Mucosa of descending colon (tissue), 3 donors: ENCODE measurements around the gene HCFC1R1. TPM values are rescaled to one million over a fixed set of nuclear protein-coding genes. Genes with fewer than 3 reads are reported as not detected.

Source experiments
- ATAC-seq: fragments of 200-7000 bp; cut with Tn5 transposase; one replicate; pipeline ENCODE4 v1.9.1; 2020; ENCODE audit warnings: mild to moderate bottlenecking, moderate library complexity
- DNase-seq, 3 donors: peaks; one replicate each; pipeline ENCODE4 v3.0.0-alpha.2; 2020
- H3K36me3 ChIP-seq: fragments of 200-600 bp; one replicate; pipeline ENCODE4 v1.8.0; 2021; ENCODE audit warnings: low read depth, mild to moderate bottlenecking
- H3K4me1 ChIP-seq: fragments of 200-600 bp; one replicate; pipeline ENCODE4 v1.8.0; 2021; ENCODE audit warnings: low read depth, mild to moderate bottlenecking
- H3K4me3 ChIP-seq: fragments of 200-600 bp; one replicate; pipeline ENCODE4 v1.8.0; 2021; ENCODE audit warnings: mild to moderate bottlenecking
- H3K9me3 ChIP-seq: fragments of 200-600 bp; one replicate; pipeline ENCODE4 v1.8.0; 2021; ENCODE audit warnings: mild to moderate bottlenecking
- CTCF ChIP-seq: fragments of 200-600 bp; IDR thresholded peaks from one replicate; pipeline ENCODE4 v1.8.0; 2022; ENCODE audit warnings: antibody characterized with exemption, mild to moderate bottlenecking
- intact Hi-C, 2 donors: fragments of 100-400 bp; cut with DNase I in 1 of 2; cut with micrococcal nuclease in 1 of 2; formaldehyde crosslinking; loops; one replicate each; pipeline versions ENCODE4 v1.11.0 to v1.11.1; 2022; cut with DNase I, micrococcal nuclease
- total RNA-seq, 3 donors: library from RNA; stranded (reverse); fragmentation: NEBNext Ultra II Directional in 2 of 3; extraction: Animal tissue kit (Norgen Biotek cat#: 25700) in 2 of 3; gene quantifications; one replicate each; pipeline versions ENCODE4 v1.2.1 to v1.2.4, GENCODE V29; 2021 to 2023
- donor health status: DM: no; HTN: no; CAD: no; lungs with moderate emphysema.
- donor health status: DM: no; HTN: no; CAD: no.
- donor health status: DM: no; HTN: yes; CAD: no.

The HCFC1R1 gene
- total RNA-seq, 3 donors from 2014 or later = 19.7 to 33.3 (median 26.5) TPM

DNA sequence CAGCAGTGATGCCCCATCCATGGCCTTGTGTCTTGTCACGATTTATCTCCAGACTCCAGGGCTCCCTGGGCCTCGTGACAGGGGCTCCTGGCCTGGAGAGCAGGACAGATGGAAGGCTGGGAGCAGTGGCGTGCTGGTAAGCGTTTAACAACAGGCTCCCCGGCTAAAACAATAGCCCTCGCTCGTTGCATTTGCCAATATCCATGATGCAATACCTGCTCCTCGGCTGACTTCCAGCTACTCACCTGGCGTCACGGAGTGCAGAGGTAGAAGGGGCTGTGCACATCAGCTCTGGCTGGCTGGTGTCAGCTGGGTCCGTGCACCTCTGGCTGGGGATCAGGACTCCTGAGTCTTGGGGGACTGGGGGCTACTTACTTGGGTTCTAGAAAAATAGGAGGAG lies 14.5 kb upstream of the HCFC1R1 start:
- peak; percentile 59 for ATAC-seq
- DNase-seq = peak; percentile 72 to 73 (median 72)

DNA sequence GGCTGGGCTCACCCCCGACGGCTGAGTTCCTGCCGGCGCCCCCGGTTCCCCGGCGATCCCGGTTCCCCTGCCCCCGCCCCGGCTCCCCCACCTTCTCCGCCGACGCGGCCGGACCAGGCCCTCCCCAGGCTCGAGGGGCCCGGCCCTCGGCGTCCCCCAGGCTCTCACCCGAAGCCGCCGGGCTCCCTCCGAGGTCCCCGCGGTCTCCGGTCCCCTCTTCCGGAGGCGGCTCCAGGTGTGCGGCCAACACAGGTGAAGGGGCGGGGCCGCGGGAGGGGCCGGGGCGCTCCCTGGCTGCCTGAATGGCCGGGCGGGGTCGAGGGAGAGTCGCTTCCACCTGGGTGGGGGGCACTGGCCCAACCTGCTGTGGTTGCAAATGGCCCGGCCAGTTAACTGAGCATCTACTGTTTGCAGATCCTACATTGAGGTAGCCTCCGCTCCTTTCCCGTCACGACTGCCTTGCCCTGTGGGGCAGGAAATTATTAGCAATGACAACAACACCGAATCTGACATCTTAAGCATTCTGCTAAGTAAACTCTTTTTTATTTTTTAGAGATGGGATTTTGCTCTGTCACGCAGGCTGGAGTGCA lies 13.1 kb upstream of the HCFC1R1 start, which contains the start of gene BICDL2:
Gene BICDL2, minus strand, starts transcription at position 219 of the 590 bp plus-strand sequence. CDS start 1,448 bp downstream, outside the sequence.
- Histone ChIP-seq H3K4me3 (peak within 1 kb of the TSS; percentile 42), H3K9me3 (no peaks in the 10 kb centered on the region), H3K4me1 (peaks cover 28% of the 10 kb centered on the region), H3K36me3 (no peaks in the 10 kb centered on the region)
- TF ChIP-seq CTCF = no peak
- DNase-seq = peak; percentile 87 to 94 (median 89)
- ATAC-seq = peak; percentile 77
- intact Hi-C loops = no loop called here

More for the DNA sequence above, 14.5 kb upstream of the HCFC1R1 start:
- H3K4me3 ChIP-seq = no peak overlapping the region
- peaks cover 21% of the 10 kb centered on the region for H3K4me1 ChIP-seq
- intact Hi-C loops = no loop called here
- no peak for TF ChIP-seq CTCF
- H3K36me3 ChIP-seq = no peaks in the 10 kb centered on the region
- H3K9me3 ChIP-seq = no peaks in the 10 kb centered on the region

DNA sequence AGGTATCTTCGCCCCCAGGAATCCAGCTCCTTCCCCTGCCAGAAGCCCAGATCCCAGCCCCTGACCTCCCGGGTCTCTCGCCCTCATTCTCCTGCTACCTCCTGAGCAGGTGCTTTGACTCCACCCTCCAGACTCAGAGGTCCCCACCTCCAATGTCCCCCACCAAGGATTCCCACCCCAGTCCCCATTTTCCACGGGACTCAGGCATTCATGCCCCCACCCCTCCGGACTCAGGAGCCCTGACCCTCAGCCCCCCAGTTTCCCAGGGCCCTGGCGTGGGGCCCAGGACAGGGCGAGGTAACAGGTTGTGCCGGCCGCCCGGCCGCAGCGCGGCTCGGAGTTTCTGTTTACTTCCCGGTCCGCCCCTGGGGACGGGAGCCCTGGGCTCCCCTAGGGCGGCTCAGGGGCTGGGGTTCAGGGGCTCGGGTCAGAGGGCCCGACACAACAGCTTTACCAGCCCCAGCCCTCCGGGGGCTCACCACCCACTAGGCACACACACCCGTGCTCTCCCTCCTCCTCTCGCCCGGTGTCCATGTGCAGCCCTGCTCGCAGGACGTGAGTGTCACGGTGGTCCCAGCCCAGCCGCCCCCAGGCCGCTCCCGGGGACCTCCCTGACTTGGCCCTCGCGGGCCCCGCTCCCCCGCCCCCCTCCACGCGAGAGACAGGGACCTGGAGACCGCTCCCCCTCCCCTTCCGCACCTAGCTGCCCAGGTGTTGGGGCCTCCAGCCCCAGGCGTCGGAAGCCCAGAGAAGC lies 12.4 kb upstream of the HCFC1R1 start:
- DNase-seq (peak; percentile 67 to 84 (median 82)), ATAC-seq (peak; percentile 63)
- intact Hi-C loops = no loop called here
- TF ChIP-seq CTCF = no peak
- no peaks in the 10 kb centered on the region for H3K9me3 ChIP-seq
- peaks cover 34% of the 10 kb centered on the region for H3K4me1 ChIP-seq
- H3K36me3 ChIP-seq = no peaks in the 10 kb centered on the region
- peak overlapping the region; percentile 42 for H3K4me3 ChIP-seq

GRCh38 chr16:3035289-3035971 lies 11.7 kb upstream of the HCFC1R1 start:
- ATAC-seq (no peak), DNase-seq (peak in 1 of 3 donors; percentile 56)
- Histone ChIP-seq H3K9me3 (no peaks in the 10 kb centered on the region), H3K4me3 (no peak overlapping the region), H3K4me1 (peaks cover 34% of the 10 kb centered on the region), H3K36me3 (no peaks in the 10 kb centered on the region)
- intact Hi-C loops = no loop called here
- TF ChIP-seq CTCF = no peak

DNA sequence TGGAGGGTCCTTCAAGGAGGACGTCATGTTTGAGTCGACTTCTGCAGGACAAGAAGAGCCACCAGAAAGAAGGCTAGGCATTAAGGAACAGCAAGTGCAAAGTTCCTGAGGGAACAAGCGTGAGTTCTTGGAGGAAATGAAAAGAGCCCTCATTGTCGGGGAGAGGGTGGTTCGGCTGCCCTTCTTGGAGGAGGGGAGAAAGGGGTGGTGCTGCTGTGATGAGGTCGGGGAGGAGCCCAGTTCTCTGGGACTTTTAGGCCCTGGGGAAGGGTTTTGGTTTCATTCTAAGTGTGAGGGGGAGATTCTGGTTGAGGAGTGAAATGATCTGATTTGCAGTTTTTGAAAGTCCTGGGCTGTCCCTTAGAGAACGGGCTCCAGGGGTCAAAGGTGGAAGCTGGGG lies 8.9 kb upstream of the HCFC1R1 start:
- intact Hi-C loops = no loop called here
- peak in 1 of 3 donors; percentile 36 for DNase-seq
- Histone ChIP-seq H3K4me1 (peaks cover 41% of the 10 kb centered on the region), H3K9me3 (no peaks in the 10 kb centered on the region), H3K36me3 (no peaks in the 10 kb centered on the region), H3K4me3 (no peak overlapping the region)
- no peak for TF ChIP-seq CTCF
- ATAC-seq = no peak
